A673 (cell line): ENCODE measurements around the gene TFAP2E.
A peak's percentile ranks its signal among the peaks of the same experiment; 100 is the strongest.

Experiments
- EZH2 ChIP-seq: fragments of 200-600 bp; sonication (generic); IDR thresholded peaks from 2 replicates; pipeline ENCODE4 v1.6.1; 2017; ENCODE audit warnings: borderline replicate concordance, low read depth, mild to moderate bottlenecking, mixed read lengths, antibody characterized with exemption, low read length; ENCODE audit not compliant: poor library complexity, severe bottlenecking
- TF ChIP-seq, protein P1 (sequence below): fragments of 300-800, 200-600 bp; sonication (generic); conservative IDR thresholded peaks from 2 replicates; pipeline ENCODE4 v1.5.1; 2017; ENCODE audit warnings: low read depth, mild to moderate bottlenecking, antibody characterized with exemption, low read length, moderate library complexity, mixed read lengths

DNA sequence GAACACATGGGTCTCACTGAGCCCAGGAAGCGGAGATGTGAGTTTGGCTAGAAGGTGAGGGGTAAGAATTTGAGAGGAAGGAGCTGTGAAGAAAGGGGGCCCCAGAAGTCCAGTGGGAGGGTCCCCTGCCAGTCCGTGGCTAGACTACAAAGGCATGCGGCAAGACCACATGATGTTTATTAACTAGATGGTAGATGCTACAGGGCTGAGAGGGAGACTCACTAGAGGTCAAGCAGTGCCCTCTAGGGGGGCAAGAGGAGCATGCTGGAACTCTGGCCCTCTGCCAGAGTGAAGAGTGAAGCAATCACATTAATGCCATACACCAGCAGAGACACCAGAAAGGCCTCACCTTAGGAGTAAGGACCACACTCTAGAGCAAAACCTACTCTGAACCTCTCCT lies 28.1 kb upstream of the TFAP2E start:
- TF ChIP-seq EZH2, result no peak
- TF ChIP-seq, protein P1, sequence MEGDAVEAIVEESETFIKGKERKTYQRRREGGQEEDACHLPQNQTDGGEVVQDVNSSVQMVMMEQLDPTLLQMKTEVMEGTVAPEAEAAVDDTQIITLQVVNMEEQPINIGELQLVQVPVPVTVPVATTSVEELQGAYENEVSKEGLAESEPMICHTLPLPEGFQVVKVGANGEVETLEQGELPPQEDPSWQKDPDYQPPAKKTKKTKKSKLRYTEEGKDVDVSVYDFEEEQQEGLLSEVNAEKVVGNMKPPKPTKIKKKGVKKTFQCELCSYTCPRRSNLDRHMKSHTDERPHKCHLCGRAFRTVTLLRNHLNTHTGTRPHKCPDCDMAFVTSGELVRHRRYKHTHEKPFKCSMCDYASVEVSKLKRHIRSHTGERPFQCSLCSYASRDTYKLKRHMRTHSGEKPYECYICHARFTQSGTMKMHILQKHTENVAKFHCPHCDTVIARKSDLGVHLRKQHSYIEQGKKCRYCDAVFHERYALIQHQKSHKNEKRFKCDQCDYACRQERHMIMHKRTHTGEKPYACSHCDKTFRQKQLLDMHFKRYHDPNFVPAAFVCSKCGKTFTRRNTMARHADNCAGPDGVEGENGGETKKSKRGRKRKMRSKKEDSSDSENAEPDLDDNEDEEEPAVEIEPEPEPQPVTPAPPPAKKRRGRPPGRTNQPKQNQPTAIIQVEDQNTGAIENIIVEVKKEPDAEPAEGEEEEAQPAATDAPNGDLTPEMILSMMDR, result 0 out of 2 replicates have a peak, but pooled peaks have one; percentile 32
